ENCODE measurements around the gene ACIN1. TPM values are rescaled to one million over a fixed set of nuclear protein-coding genes. Genes with fewer than 3 reads are reported as not detected.

The ACIN1 gene
- total and polyA plus RNA-seq, 2 of the 13 experiments (the other 11 are each of a cell fraction or from before 2014, with no cell fraction given) = 165 to 183 TPM

DNA sequence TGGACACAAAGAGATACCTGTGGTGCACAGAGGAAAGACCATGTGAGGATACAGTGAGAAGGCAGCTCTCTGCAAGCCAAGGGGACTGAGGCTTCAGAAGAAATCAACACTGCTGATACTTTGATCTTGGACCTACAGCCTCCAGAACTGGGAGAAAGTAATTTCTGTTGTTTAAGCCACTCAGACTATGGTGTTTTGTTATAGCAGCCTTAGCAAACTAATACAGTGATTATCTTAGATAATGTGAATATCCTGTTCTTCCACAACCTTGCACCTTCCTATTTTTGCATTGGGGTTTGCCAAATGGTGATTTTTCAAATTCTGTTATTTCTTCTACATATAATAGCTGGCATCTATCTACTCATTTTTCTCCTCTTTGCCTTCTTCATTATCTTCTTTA lies 76.8 kb downstream of the ACIN1 start:
- ATAC-seq = no peak
- no peak for FAIRE-seq
- CTCF ChIA-PET (ENCODE audit: low intra/inter-chr PET ratio, low total read pairs) = no interaction called here

DNA sequence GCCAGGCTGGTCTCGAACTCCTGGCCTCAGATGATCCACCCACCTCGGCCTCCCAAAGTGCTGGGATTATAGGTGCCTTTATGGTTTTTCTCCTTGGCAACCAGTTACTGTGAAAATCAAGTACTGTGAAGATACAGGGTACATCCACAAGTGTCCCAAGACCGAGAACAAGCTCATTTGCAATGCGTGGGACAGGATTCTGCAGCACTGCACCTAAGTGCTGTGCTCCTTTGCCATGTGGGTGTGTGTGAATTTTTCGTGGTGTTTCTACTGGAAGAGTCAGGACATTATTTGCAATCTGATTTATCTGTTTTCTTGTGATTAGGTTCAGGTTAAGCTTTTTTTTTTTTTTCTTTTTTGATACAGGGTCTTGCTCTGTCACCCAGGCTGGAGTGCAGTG lies 77.8 kb downstream of the ACIN1 start:
- POLR2A ChIA-PET = interaction anchor here (1.9 to 4.2 kb wide), 2 partner anchors 10 to 78 kb away, joined by 6 to 44 read pairs; partner anchors contain the start of genes ACIN1 and C14orf119
- DNase-seq (ENCODE audit: low spot score) (no peak), FAIRE-seq (no peak), ATAC-seq (no peak)
- 52% methylated on average over 5 of the region's 5 CpGs for WGBS (ENCODE audit: low lambda C conversion rate)
- intact Hi-C loops (cut with micrococcal nuclease; ENCODE audit: unreplicated experiment) (no loop called here), in situ Hi-C loops (cut with HindIII; ENCODE audit: extremely low pct_ligation_motif_present, low pct_unique_long_range_greater_than_20kb) (no loop called here)
- Histone ChIP-seq H3K4me3 (replicated peaks in 1 of 3; ENCODE audit: insufficient read depth in 1 of 3, low read depth in 2 of 3, low read length in 3 of 3) (no peak overlapping the region), H3K4me1 (ENCODE audit: insufficient read depth, low read length) (peaks cover 13% of the 10 kb centered on the region), H3K9ac (ENCODE audit: insufficient read depth, low read depth, low read length) (no peak overlapping the region), H3K9me3 (ENCODE audit: low read length) (no peaks in the 10 kb centered on the region), H3K36me3 (replicated peaks in 1 of 2; ENCODE audit: control insufficient read depth in 1 of 2, insufficient read depth in 2 of 2, low read length in 2 of 2) (no peaks in the 10 kb centered on the region), H2AFZ (ENCODE audit: low read length) (no peak overlapping the region), H3K27me3 (ENCODE audit: control insufficient read depth in 1 of 2, insufficient read depth in 2 of 2, low read length in 2 of 2) (no peaks in the 10 kb centered on the region), H3K27ac (ENCODE audit: extremely low read length, insufficient read depth, low read length) (no peak overlapping the region), H3K79me2 (ENCODE audit: insufficient read depth, low read length) (no peaks in the 10 kb centered on the region), H4K20me1 (ENCODE audit: insufficient read depth, low read length) (no peaks in the 10 kb centered on the region), H3K4me2 (ENCODE audit: low read depth, low read length) (no peak overlapping the region)
- no peak for TF ChIP-seq GLI4 (CRISPR knock-in tag; IDR thresholded peaks at IDR 0.05; ENCODE audit: borderline replicate concordance)
- no peak for TF ChIP-seq SRSF1 (optimal IDR thresholded peaks at IDR 0.05; ENCODE audit: low read depth, low read length)
- TF ChIP-seq ZNF710 (CRISPR knock-in tag; IDR thresholded peaks at IDR 0.05; ENCODE audit: borderline replicate concordance) = no peak
- TF ChIP-seq ATAD3A (CRISPR knock-in tag; IDR thresholded peaks at IDR 0.05) = no peak
- TF ChIP-seq SMAD9 (CRISPR knock-in tag; IDR thresholded peaks at IDR 0.05) = no peak
- no peak for TF ChIP-seq SALL2 (CRISPR knock-in tag; IDR thresholded peaks at IDR 0.05)
- peak; percentile 34; the same call in 1 of the 2 replicates for TF ChIP-seq ATF7 (IDR thresholded peaks at IDR 0.05)
- no peak for TF ChIP-seq ATF7 (CRISPR knock-in tag; IDR thresholded peaks at IDR 0.05)
- TF ChIP-seq ZXDC (CRISPR knock-in tag; IDR thresholded peaks at IDR 0.05) = no peak
- no peak for TF ChIP-seq ZNF382 (CRISPR knock-in tag; IDR thresholded peaks at IDR 0.05; ENCODE audit: borderline replicate concordance)
- TF ChIP-seq ZNF121 (CRISPR knock-in tag; IDR thresholded peaks at IDR 0.05) = 0 out of 2 replicates have a peak, but pooled peaks have one; percentile 14
- no peak for TF ChIP-seq ZNF543 (CRISPR knock-in tag; IDR thresholded peaks at IDR 0.05)
- no TSS peak for BruUV-seq (replicated peaks)
- CTCF ChIA-PET (ENCODE audit: low intra/inter-chr PET ratio, low total read pairs) = no interaction called here

More for the DNA sequence above, 76.8 kb downstream of the ACIN1 start:
- Histone ChIP-seq H3K27me3 (ENCODE audit: control insufficient read depth in 1 of 2, insufficient read depth in 2 of 2, low read length in 2 of 2) (no peaks in the 10 kb centered on the region), H3K79me2 (ENCODE audit: insufficient read depth, low read length) (no peaks in the 10 kb centered on the region), H3K4me3 (replicated peaks in 1 of 3; ENCODE audit: insufficient read depth in 1 of 3, low read depth in 2 of 3, low read length in 3 of 3) (no peak overlapping the region), H4K20me1 (ENCODE audit: insufficient read depth, low read length) (no peaks in the 10 kb centered on the region), H3K27ac (ENCODE audit: extremely low read length, insufficient read depth, low read length) (no peak overlapping the region), H3K9ac (ENCODE audit: insufficient read depth, low read depth, low read length) (no peak overlapping the region), H3K4me1 (ENCODE audit: insufficient read depth, low read length) (peaks cover 7% of the 10 kb centered on the region), H2AFZ (ENCODE audit: low read length) (no peak overlapping the region), H3K9me3 (ENCODE audit: low read length) (no peaks in the 10 kb centered on the region), H3K36me3 (replicated peaks in 1 of 2; ENCODE audit: control insufficient read depth in 1 of 2, insufficient read depth in 2 of 2, low read length in 2 of 2) (no peaks in the 10 kb centered on the region), H3K4me2 (ENCODE audit: low read depth, low read length) (no peak overlapping the region)
- in situ Hi-C loops (cut with HindIII; ENCODE audit: extremely low pct_ligation_motif_present, low pct_unique_long_range_greater_than_20kb) = no loop called here
- DNase-seq (ENCODE audit: low spot score) = no peak
- intact Hi-C loops (cut with micrococcal nuclease; ENCODE audit: unreplicated experiment) = no loop called here
- BruUV-seq (replicated peaks) = no TSS peak
- no peak for TF ChIP-seq ELF4 (CRISPR knock-in tag; IDR thresholded peaks at IDR 0.05; ENCODE audit: borderline replicate concordance)
- peak; percentile 98 for TF ChIP-seq ZNF12 (CRISPR knock-in tag; IDR thresholded peaks at IDR 0.05)
- POLR2A ChIA-PET = interaction anchor here (4.2 kb wide), 1 partner anchor 11 kb away, joined by 44 read pairs; no protein-coding TSS in a partner anchor

Measured in HepG2 (cell line).